HuH-7.5 (cell line): ENCODE measurements around the gene NAALADL2.

Experiments
- DNase-seq: peaks from one replicate; pipeline ENCODE4 v3.0.0; 2011; ENCODE audit warnings: low spot score

The NAALADL2 gene

GRCh38 chr3:174884776-174885568, 25.8 kb downstream of the NAALADL2 start:
- no peak for DNase-seq

GRCh38 chr3:174891524-174892203, 32.5 kb downstream of the NAALADL2 start:
- DNase-seq, result no peak

GRCh38 chr3:174907027-174907426, 47.9 kb downstream of the NAALADL2 start:
- DNase-seq, result no peak

- no peak for DNase-seq
Observed at GRCh38 chr3:174907628-174908407, 48.7 kb downstream of the NAALADL2 start.

- DNase-seq, result no peak
Observed at GRCh38 chr3:174931473-174932353, 72.6 kb downstream of the NAALADL2 start.

GRCh38 chr3:174936590-174936989, 77.5 kb downstream of the NAALADL2 start:
- DNase-seq, result no peak

GRCh38 chr3:174937478-174937877, 78.3 kb downstream of the NAALADL2 start:
- no peak for DNase-seq

GRCh38 chr3:174938102-174938501, 79.0 kb downstream of the NAALADL2 start:
- no peak for DNase-seq

GRCh38 chr3:174940151-174940550, 81.0 kb downstream of the NAALADL2 start:
- DNase-seq, result no peak

GRCh38 chr3:174945276-174945675, 86.1 kb downstream of the NAALADL2 start:
- DNase-seq, result no peak

GRCh38 chr3:174945951-174946350, 86.8 kb downstream of the NAALADL2 start:
- no peak for DNase-seq

- DNase-seq, result no peak
Observed at GRCh38 chr3:174949523-174949922, 90.4 kb downstream of the NAALADL2 start.

GRCh38 chr3:174951034-174951433, 91.9 kb downstream of the NAALADL2 start:
- no peak for DNase-seq

GRCh38 chr3:174951498-174952005, 92.4 kb downstream of the NAALADL2 start:
- no peak for DNase-seq

- DNase-seq, result no peak
Observed at GRCh38 chr3:174953068-174953467, 93.9 kb downstream of the NAALADL2 start.

- DNase-seq, result no peak
Observed at GRCh38 chr3:174955513-174956016, 96.4 kb downstream of the NAALADL2 start.

GRCh38 chr3:174957081-174957480, 97.9 kb downstream of the NAALADL2 start:
- DNase-seq, result no peak

- DNase-seq, result no peak
Observed at GRCh38 chr3:174957551-174958001, 98.4 kb downstream of the NAALADL2 start.

- no peak for DNase-seq
Observed at GRCh38 chr3:174958671-174959328, 99.7 kb downstream of the NAALADL2 start.

GRCh38 chr3:174959556-174960065, 100.5 kb downstream of the NAALADL2 start:
- DNase-seq, result no peak
